KOPT-K1 (cell line): ENCODE measurements around the gene D2HGDH.
A peak's percentile ranks its signal among the peaks of the same experiment; 100 is the strongest.
"Not testable (repeated sequence)": the region's sequence is repeated elsewhere in the genome, so short reads cannot be mapped to it uniquely, and the experiment has no call there.

Source experiments
- H3K27ac ChIP-seq: fragments of 200-600 bp; sonication (generic); 2 replicates; pipeline ENCODE4 v1.5.1; 2016; ENCODE audit warnings: antibody characterized with exemption, mild to moderate bottlenecking, low read depth, low read length; ENCODE audit not compliant: poor library complexity, severe bottlenecking
- H3K36me3 ChIP-seq: fragments of 200-600 bp; sonication (generic); 2 replicates; pipeline ENCODE4 v1.5.1; 2017; ENCODE audit warnings: antibody characterized with exemption, mild to moderate bottlenecking, low read length, moderate library complexity; ENCODE audit not compliant: insufficient read depth
- H3K9me3 ChIP-seq: fragments of 200-600 bp; sonication (generic); 2 replicates; pipeline ENCODE4 v1.5.1; 2017; ENCODE audit warnings: antibody characterized with exemption, low read length, mild to moderate bottlenecking; ENCODE audit not compliant: insufficient read depth, poor library complexity, severe bottlenecking

The D2HGDH gene

DNA sequence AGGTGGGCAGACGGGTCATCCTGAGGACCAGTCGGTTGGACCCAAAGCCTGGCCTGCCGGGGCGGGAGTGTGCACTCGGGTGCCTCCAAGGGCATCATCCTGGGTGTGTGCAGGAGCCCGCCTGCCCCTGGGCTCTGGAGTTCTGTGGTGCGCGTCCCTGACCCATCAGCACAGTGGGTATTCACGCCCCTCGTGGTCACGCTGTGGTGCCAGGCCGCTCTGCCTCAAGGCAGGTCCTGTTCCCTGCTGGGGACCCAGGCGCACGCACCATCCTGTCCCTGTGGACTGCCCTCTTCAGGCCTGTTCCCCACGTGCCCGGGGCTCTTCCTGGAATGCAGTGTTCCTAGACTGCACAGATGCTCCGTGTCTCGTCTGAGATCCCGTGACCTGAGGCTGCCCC lies 14.3 kb upstream of the D2HGDH start:
- H3K36me3 ChIP-seq = peaks cover 96% of the 10 kb centered on the region
- H3K27ac ChIP-seq = no peak overlapping the region
- H3K9me3 ChIP-seq = no peaks in the 10 kb centered on the region

DNA sequence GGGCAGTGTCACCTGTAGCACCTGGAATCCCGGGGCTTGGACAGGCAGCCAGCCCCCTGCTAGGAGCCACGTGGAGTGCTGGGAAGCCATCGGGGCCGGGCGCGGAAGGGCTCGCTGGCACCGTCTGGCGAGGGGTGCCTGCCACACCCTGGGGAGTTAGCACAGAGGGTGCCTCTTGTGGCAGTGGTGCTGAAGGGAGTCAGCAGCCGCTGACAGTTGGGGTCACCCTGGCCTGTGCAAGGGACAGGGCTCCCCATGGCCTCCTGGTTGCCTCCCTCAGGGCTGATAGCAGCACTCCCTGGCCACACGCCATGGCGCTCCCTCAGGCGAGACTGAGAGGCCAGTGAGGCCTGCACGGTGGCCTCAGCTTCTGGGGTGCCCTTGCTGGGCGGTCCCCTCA lies 13.9 kb upstream of the D2HGDH start:
- Histone ChIP-seq H3K36me3 (peaks cover 96% of the 10 kb centered on the region), H3K9me3 (no peaks in the 10 kb centered on the region), H3K27ac (no peak overlapping the region)

DNA sequence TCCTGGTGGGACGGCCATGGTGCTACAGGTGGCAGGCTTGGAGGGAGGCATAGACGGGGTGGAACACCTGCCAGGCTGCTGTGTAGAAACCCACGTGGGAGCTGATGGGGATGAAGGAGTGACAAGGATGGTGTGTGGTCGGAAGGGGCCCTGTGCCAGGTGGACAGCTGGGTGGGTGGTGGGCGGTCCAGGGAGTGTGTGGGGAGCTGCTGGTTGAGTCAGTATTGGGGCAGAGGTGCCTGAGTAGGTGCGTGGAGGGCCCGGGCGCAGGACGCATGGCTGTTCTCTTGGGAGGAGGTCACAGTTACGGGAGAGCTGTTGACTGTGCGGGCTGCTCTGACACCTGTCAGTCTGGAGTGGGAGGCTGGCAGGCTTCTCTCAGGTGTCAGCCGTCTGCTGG lies 12.6 kb upstream of the D2HGDH start:
- Histone ChIP-seq H3K27ac (no peak overlapping the region), H3K36me3 (peaks cover 90% of the 10 kb centered on the region), H3K9me3 (no peaks in the 10 kb centered on the region)

DNA sequence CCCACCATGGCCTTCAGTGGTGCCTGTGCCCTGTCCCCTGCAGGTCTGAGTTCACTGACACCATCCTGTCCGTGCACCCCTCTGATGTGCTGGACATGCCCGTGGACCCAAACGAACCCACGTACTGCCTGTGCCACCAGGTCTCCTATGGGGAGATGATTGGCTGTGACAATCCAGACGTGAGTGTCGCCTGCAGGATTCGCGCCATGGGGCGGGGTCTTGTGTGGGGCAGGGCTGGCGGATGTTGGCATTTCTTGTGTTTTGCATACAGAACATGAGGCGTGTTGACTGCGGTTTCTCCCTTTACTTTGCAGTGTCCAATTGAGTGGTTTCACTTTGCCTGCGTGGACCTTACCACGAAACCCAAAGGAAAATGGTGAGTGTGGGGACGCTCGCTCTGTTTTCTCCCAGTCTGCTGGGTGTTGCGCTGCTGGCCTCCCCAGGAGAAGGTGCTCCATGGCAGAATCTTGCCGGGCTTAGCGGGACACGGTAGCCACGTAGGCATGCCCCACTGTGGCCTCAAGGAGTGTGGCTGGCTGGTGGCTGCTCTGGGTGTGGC lies 11.5 kb upstream of the D2HGDH start:
- peaks cover 86% of the 10 kb centered on the region for H3K36me3 ChIP-seq
- no peak overlapping the region for H3K27ac ChIP-seq
- no peaks in the 10 kb centered on the region for H3K9me3 ChIP-seq

DNA sequence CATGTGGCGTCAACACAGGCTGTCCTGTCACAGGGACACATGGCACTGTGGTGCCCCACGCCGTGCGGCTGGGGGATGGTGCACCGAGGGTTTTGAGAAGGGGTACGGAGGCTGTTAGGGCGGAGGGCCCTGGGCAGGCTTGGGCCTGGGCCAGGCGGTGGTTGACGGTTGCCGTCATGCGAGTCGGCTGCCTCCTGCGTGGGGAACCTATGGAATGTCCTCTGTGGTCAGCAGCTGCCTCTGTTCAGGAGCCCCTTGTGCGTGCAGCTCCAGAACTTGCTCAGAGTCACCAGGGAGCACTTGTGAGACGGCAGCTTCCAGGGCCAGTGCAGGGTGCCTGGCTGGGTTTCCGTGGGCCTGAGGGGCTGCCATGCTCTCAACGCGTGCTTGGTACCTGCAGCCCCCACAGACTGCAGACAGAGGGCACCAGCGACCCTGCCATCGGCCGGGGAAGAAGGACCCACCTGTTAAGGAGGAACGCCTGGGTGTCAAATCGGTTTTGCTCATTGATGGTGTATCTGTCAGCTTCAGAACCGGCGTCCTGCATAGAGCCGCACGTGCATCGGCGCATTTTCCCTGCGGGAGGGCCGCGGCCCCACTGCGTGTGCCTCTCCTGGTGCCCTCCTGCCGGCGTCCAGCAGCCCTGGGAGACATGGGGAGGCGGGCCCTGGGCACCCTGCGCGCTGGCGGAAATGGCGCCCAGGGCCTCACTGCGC lies 10.0 kb upstream of the D2HGDH start:
- peak overlapping the region; percentile 49 for H3K27ac ChIP-seq

DNA sequence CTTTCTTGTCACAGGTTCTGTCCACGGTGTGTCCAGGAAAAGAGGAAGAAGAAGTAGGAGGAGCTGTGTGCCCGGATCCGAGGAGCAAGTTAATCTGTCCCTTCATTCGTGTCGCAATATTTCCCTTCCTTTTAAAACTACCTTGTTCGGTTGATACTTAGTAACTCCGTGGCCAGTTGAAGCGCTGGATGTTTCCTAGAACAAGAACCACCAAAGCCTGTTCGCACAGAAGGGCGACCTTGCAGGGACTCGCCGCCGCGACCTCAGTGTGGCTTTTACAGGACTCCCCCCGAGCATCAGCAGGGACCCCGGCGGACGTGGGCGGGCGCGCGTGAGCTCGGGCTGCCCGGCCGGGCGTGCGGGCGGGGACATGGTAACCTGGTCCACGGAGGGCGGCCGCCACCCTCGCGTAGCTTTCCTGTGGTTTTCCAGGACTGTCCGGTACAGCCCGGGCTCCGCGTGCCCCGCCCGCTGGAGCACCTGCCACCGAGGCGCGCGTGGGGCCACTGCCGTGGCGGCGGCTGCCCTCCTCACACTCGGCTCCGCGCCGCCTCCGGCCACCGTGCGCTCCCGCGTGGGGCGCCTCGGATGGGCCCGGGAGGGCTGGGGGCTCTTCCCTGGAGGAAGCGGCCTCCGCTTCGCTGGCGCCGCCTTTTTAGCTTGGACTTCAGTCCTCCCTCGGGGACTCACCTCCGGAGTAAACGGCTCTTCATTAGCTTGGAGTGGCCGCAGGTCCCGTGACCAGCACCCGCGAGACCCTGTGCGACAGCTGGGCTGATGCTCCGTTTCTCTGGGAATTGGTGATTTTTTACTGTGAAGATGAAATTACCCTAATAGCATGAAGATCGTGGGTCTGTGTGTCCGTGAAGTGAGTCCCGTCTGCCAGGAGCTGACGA lies 9.2 kb upstream of the D2HGDH start:
- H3K36me3 ChIP-seq = peaks cover 69% of the 10 kb centered on the region
- H3K27ac ChIP-seq = peak overlapping the region; percentile 51
- no peaks in the 10 kb centered on the region for H3K9me3 ChIP-seq

More for the DNA sequence above, 10.0 kb upstream of the D2HGDH start:
- Histone ChIP-seq H3K9me3 (no peaks in the 10 kb centered on the region), H3K36me3 (peaks cover 77% of the 10 kb centered on the region)

DNA sequence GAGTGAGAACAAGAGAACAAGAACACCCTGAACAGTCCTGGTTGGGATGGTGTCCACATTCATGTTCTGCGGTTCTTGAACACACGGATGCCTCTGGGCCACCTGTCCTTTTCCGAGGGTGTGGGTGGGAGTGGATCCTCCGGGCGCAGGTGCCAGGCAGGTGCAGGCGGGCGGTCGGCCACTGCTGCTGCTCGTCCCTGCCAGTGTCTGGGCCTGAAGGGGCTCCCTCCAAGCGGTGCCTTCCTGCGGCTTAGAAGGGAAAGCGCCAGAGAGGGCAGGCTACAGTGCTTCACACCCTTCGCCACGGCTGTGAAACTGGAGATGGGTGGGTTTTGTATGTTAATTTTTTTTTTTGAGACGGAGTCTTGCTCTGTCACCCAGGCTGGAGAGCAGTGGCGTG lies 8.0 kb upstream of the D2HGDH start:
- Histone ChIP-seq H3K27ac (peak overlapping the region; percentile 51), H3K9me3 (no peaks in the 10 kb centered on the region), H3K36me3 (peaks cover 57% of the 10 kb centered on the region)

DNA sequence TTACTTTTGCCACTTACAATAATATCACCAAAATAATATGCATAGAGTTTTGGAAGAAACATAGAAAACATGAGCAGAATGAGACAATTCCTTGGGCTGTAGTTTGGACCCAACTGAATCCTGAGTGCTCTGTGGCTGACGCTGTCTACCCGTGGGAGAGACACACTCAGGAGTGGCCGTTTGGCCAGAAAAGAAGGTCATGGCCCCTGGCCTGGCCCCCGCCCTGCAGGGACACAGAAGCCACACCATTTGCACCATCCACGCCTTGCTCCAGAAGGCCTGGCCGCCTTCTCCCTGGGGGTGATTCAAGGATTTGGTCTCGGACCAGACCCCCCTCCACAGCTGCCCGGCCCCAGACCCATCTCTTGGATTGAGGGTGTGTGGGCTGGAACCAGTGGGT lies 6.4 kb upstream of the D2HGDH start:
- peak overlapping the region; percentile 40 for H3K27ac ChIP-seq
- peaks cover 42% of the 10 kb centered on the region for H3K36me3 ChIP-seq
- H3K9me3 ChIP-seq = no peaks in the 10 kb centered on the region

DNA sequence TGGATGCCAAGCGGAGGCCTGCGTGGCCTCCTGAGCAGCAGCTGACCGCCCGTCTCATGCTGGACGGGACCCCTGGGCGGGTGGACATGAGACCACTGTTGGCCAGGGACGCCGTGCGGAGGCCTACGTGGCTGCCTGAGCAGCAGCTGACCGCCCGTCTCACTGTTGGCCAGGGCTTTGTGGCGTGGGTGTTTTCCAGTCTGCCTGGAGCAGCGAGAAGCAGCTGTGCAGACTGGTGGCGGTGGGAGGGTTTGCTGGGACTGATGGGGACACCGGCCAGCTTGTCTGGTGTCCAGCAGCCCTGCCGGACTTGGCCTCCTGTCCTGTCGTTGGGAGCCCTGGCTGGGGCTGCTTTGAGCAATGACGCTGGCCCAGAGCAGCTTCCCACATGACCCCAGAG lies 5.8 kb upstream of the D2HGDH start:
- Histone ChIP-seq H3K9me3 (no peaks in the 10 kb centered on the region), H3K27ac (peak overlapping the region; percentile 40), H3K36me3 (peaks cover 35% of the 10 kb centered on the region)

DNA sequence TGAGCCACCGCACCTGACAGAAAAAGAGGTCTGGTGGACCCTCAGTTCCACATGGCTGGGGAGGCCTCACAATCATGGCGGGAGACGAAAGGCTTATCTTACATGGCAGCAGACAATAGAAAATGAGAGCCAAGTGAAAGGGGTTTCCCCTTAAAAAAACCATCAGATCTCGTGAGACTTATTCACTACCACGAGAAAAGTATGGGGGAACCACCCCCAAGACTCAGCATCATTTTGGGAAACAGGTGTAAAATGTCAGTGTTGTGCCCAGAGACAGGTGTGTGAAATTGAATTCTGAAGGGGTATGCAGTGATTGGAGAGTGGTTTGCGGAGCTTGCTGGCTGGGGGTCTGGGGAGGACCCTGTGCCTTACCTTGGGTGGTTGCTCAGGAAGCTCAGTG lies 4.6 kb upstream of the D2HGDH start:
- Histone ChIP-seq H3K27ac (peak overlapping the region; percentile 96), H3K36me3 (peaks cover 26% of the 10 kb centered on the region)

DNA sequence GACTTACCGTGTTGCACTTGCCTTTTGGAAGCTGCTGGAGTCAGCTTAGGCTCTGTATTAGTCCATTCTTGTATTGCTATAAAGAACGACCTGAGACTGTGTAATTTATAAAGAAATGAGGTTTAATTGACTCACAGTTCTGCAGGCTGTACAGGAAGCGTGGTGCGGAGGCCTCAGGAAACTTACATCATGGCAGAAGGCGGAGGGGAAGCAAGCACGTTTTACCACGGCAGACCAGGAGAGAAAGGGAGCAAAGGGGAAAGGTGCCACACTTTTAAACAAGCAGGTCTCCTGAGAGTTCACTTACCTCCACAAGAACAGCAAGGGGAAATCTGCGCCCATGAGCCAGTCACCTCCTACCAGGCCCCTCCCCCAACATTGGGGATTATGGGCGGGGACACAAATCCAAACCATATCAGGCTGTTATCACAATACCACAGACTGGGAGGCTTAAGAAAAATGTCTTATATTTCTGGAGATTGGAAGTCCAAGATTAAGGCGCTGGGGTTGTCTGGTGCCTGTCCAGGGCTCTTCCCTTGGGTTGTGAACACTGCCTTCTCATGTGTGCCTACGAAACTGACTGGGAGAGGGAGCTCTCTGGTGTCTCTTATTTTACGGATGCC lies 3.6 kb upstream of the D2HGDH start:
- Histone ChIP-seq H3K9me3 (no peaks in the 10 kb centered on the region), H3K27ac (peak overlapping the region; percentile 96), H3K36me3 (peaks cover 17% of the 10 kb centered on the region)

More for the DNA sequence above, 4.6 kb upstream of the D2HGDH start:
- H3K9me3 ChIP-seq = no peaks in the 10 kb centered on the region

DNA sequence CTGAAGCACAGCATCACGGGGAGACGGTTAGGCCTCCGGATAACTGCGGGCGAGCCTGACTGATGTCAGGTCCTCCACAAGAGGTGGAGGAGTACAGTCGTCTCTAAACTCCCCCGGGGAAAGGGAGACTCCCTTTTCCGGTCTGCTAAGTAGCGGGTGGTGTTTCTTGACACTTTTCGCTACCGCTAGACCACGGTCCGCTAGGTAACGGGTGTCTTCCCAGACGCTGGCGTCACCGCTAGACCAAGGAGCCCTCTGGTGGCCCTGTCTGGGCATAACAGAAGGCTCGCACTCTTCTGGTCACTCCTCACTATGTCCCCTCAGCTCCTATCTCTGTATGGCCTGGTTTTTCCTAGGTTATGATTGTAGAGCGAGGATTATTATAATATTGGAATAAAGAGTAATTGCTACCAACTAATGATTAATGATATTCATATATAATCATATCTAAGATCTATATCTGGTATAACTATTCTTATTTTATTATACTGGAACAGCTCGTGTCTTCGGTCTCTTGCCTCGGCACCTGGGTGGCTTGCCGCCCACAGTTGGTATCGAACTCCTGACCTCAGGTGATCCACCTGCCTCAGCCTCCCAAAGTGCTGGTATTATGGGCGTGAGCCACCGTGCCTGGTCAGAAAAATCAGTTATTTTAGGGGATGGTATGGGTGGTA lies 1.8 kb upstream of the D2HGDH start:
- H3K9me3 ChIP-seq, H3K36me3 ChIP-seq: not testable (repeated sequence)
- peak overlapping the region; percentile 96 for H3K27ac ChIP-seq

DNA sequence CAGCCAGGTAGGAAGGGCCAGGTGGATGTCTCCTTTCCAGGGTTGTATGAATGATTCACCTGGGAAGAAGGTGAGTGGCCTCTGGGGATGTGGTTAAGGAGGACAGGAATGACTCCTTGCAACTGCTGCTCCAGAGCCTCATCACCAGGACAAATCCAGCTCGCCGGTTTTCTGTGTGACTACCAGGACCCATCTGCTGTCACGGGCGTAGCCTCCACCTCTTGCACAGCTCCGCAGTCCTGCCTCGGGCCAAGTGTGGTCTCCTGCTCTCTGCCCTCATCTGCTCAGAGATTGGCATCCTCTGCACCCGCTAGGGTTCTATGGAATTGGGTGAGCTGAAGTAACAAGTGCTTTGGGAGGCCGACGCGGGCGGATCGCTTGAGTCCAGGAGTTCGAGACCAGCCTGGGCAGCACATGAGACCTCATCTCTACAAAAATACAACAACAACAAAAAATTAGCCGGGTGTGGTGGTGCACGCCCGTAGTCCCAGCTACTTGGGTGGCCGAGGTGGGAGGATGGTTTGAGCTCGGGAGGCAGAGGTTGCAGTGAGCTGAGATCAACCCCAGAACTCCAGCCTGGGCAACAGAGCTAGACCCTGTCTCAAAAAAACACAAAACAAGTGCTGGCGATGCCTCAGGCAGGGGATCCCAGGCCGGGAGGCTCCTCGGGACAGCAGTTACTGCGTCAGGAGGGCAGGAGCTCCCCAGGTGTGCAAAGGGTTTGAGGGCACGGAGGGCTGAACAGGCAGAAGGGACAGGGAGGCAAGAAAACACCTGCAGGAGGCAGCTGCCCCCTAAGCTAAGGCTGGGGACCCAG lies 831 bp upstream of the D2HGDH start:
- no peaks in the 10 kb centered on the region for H3K9me3 ChIP-seq
- H3K36me3 ChIP-seq = peaks cover 8% of the 10 kb centered on the region; the same call in 1 of the 2 replicates
- H3K27ac ChIP-seq = peak overlapping the region; percentile 96

DNA sequence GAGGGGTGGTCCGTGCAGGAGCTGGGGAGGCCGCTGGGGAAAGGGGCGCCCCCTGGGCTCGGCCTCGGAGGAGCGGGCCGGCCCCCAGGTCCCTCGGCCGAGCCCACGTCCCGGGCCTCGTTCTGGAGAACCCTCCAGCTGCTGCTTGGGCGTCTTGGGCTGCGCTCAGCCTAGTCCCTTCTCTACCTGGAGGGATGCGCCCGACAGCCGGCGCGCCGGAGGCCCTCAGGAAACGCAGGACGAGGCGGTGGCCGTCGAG lies 293 bp upstream of the D2HGDH start:
- peaks cover 11% of the 10 kb centered on the region; the same call in 1 of the 2 replicates for H3K36me3 ChIP-seq
- H3K27ac ChIP-seq = peak overlapping the region; percentile 96
- no peaks in the 10 kb centered on the region for H3K9me3 ChIP-seq
